ENCODE results near the gene SETBP1.
A peak's percentile ranks its signal among the peaks of the same experiment; 100 is the strongest.

Gene SETBP1

DNA sequence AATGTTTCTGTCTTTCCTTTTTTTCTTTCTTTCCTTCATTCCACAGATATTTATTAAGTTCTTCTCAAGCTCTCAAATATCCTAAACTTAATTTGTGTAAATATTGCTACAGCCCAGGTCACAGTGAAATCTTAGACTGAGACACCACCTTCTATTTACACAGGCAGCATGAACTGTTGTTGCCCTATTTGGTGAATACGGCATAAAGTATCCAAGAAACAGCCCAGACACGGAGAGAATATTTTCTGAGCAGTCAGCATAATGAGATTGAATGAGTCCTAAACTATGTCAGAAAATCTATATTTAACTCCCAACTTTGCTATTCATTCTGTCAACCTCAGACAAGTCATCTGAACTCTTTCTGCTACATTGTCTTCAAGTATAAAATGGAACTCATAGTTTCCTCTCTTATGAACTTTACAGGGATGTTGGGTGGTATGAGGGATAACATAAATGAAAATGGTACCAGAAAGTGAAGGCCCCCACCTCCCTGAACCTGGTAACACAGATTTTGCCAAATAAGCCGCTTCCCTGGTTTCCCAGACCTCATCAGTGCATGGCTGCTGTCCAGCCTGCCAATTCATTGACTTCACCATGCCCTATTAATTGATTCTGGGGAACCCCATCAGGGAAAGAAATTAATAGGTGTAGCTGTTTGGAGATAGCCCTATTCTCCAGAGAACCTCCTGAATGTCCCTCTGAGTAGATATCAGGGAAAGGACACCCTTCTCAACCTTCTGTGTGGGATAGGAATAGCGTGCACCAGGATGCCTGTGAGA is 235.9 kb downstream of the SETBP1 start:
- no peak for DNase-seq

DNA sequence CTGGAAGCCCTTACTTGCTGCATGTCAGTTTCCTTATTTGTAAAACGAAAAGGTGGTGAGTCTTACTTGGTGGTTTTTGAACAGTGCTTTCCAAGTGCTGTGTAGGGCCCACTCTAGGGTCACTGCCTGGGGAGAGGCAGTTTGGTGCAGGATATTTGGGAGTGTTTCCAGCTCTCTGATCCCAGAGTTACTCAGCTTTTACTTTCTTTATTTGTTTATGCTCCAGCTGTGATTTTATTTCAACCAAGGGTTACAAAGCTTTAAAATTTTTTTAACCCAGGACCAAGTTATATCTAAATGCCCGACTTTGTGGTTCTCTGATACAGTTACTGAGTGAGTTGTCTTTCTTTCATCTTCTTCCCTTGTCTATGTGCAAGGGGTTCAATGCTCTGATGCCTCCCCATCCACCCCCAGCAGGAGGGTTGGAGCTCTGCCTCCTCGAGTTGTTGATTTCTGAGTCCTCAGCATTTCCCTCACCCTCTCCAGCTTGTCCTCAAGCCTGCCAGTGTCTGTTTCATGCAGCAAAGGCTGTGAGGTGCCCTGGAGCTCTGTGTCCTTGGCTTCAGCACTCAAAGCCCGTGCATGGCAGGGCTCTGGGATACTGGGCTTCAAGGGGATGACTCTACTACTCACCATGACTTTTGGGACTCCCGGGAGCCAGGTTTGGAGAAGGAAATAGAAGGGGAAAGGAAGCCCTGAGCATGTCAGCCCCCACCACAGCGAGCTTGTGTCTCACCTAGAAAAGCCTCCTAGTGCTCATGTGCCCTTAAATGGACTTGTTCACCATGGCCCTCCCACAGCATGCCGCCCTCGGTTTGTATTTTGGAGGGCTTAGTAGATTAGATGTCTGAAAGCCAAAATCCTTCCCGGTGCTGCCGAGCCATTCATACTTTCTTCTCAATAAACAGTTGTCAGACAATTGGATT is 236.8 kb downstream of the SETBP1 start:
- no peak for DNase-seq

DNA sequence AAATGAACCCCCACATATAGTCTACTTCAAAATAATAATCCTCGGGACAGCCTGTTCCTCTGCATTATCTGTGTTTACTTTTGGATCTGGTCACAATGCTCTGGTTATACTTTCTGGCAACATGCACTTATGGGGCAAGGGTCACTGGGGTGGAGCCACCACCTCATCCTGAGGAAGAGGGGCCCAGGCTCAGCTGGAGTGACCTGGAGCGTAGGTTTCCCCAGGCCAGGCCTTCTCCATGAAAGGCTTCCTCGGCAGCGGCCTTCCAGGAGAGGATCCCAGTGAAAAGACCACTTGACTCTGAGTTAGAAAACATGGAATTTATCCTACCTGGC is 237.4 kb downstream of the SETBP1 start:
- DNase-seq, result no peak

DNA sequence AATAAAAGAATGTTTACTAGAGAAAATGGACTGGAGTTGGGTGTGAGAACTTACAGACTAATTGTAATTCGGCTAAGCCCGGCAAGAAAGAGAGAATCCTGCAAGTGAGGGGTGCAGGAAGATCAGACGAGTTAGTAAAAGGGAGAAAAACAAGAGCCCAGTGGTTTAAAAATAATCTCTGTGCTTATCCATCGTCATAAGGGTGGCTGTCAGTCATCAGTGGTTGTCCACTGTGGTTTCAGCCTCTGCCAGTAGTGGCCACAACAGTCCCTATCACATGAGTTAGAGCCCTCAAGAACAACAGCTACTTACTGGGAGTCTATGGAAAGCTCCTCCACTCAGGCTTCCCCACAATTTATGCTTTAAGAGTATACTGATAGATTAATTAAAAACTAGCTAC is 239.8 kb downstream of the SETBP1 start:
- DNase-seq, result no peak

DNA sequence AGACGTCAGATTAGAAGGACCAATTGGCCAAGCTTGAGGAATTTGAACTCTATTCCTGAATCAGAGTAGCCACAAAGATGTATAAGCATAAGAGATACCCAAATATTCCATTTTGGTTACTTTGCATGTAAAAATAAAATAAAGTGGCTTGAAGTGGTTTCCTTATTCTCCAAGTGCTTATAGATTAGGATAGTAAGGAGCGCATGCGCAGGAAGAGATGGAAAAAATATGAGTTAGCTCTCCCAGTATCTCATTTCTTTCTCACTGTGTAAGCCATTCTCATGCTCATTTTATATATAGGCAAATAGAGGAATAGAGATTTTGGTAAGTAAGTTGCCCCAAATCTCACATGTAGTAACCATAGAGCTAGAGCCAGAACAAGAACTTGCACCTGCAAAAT is 241.3 kb downstream of the SETBP1 start:
- DNase-seq, result no peak

DNA sequence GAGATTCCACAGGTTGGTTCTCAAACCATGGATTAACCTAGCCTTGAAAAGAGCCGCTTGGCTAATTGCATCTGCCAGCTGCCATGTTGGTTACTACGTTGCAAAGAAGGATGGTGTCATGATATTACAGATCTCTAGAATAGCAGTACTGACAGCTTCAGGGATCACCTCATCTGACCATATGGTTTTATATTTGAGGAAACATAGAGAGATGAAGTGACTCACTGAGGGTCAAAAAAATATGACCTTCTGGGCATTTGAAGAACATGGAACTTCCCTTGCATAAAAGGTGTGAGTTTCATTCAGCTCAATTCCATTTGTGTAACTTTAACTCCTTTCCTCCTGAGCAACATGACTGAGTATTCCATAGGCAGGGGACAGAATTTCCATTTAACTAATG is 242.3 kb downstream of the SETBP1 start:
- DNase-seq, result no peak

DNA sequence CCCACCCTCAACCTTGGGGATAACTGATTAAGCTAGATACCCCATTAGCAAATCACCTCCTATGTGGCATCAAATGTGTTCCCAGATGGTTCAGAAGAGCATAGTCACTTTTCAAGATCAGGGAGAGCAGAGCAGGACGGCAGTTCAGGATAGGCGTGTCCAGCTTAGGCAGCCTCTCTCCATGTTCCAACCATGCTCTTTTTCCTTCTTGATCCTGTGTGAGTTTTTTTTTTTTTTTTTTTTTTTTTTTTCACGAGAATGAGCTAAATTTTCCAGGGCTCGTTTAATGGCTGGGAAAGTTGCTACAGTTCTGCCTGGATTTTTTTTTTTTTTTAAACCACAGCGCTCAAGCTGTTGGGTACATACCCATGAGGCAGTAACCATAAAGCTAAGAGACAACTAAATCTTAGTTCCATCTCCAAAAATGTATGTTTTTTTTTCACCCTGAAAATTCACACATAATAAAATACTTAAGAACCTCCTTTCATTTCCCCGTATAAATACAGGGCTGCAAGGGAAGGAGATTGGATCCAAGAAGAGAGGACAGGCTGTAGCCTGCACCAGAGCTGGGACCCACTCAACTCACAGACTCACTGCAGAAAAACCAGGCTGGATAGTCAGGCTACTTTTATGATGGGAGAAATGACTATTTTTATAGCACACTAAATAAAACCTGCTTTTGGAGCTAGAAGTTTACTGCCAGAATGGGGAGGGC is 244.3 kb downstream of the SETBP1 start:
- DNase-seq, result no peak

DNA sequence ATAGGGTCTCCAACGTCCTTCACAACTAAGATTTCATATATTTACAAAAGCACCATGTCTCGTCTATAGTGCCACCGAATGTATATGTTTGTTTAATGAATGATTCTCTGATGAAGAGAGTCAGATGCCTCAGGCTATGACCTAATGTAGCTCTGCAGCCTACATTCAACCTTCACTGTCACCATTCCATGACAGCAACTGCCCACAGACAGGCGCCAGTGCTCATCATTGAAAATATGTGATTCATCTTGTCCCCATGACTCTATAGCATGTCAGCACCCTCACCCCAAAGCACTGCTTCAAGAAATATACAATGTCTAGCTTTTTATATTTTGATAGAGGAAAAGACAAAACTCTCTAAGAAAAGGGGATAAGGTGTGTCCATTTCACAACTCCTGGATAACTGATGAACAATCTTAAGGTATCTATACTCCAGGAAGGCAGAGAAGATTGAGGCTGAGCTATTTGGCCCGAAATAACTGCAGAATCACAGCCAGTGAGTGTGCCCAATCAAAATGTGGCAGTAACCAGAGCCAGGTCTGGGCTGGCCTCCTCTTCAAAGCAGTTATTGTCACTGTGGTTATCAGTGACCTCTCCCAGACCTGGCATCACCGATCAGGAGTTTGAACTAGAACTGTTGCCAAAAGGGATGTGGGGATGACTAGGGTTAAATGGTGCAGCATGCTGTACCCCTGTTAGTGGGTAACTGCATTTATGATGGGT is 246.6 kb downstream of the SETBP1 start:
- DNase-seq, result no peak

DNA sequence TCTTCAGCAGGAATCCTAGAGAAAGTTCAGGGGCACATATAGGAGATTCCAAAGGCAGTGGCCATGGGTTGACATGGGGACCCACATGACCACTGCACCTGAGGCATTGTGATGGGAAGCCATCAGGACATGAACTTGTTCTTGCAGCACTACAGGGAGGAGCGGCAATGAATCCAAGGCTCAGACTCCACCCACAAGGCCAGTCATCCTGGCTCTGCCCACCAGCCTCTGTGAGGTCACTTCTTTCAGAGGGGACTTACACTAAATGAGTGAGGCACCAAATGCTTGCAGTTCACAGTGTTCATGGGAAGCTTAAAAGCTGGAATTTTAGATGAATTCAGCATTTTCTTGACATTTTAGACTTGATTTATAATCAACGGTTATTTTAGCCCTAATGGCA is 254.2 kb downstream of the SETBP1 start:
- DNase-seq, result no peak

DNA sequence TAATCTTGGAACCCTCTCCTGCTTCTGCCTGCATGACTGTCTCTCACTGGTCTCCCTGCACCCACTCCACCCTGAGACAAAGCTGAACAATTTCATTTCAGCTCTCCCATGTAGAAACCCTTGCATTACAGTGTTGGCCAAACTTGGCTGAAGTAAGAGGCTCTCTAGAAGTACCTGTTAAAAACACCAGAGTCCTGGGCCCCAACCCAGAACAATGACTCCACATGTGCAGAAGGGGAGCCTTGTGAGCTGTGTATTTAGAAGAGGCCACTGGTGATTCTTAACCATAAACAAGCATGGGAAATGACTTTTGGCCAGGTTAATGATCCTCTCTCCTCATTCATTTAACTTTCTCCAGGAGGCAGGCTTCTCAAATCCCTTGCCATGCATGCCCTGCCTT is 254.8 kb downstream of the SETBP1 start:
- no peak for DNase-seq

DNA sequence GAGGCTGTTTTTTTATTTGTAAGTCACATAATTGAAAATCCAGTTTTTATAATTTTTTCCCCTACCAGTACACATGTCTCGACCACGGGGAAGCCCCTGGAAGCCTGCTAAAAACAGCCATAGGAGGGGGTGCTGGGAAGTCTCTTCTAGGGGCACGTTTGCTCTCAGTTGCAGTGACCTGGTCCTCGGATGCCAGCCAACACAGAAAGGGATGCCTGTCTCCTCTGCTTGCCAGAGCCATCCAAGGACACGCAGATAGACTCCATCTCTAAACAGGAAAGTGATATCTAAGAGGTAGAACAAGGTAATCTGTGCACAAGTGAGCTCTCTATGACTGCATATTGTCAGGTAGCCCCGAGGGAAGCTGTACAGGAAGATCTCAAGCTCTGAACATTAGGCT is 255.8 kb downstream of the SETBP1 start:
- no peak for DNase-seq

DNA sequence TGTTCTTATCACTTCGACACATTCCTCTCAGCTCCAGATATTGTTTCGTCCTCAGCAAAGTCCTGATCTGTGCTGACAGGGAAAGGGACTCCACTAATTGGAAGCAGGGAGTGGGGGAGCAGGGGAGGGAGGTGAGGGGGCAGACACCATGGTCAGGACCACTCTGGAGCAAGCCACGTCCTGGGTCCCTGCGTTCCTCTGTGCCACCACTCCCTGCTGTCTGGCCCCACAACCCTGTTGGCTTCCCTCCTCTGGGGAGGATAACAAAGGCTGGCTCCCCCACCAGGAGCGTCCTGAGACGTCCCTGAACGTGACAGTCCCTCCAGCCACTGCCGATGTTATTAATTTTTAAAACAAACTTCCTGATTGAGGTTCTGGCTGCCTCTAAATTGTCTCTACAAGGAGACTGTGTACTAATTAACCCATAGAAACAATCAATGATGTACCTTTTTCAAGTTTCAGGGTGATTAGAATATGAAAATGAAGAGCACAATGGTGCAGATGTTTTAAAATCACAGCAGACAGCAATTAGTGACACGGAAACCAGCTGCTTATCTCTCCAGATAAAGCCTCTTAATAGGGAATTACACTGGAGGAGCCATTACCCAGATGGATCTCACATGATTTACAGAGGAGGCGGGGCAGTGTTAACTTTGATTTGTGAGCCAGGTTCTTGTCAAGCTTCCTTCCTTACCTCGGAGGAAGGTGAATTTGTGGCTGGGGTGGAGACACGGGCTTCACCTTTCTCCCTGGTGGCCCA is 257.5 kb downstream of the SETBP1 start:
- DNase-seq, result peak; percentile 45 to 46

DNA sequence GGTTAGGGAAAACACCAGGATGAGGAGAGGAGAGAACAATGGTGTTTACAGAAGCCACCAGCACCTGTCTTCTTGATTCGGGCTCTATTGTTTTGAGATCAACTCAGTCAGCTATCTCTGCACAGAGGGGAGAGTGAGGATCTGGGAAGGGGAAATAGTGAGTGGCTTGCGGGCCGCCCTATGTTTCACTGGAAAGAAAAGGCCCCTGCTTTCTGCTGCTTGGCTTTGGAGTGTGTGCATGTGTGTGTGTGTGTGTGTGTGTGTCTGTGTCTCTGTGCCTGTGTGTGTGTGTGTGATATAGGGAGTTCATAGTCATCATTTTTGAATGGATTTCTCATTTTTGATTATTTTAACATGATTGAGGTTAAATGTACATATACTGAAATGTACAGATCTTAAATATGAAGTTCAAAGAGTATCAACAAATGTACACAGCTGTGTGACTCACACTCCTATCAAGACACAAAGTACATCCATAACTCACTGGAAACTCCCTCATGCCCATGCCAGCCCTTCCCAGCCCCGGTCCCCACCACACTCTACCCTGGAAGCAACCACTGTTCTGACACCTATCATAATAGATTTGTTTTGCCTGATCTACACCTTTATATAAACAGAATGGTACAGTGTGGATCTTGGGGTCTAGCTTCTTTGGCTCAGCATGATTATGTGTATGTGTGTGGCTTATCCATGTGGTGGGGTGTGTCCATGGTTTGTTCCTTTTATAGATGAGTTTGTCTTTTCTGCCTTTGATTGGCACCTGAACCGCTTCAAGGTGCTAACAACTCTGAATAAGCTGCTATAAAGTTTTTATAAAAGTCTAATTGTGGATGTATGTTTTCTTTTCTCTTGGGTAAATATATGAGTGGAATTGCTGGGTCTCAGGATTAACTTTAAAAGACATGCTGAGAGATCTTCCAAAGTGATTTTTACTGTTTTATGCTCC is 258.3 kb downstream of the SETBP1 start:
- DNase-seq, result peak in 1 of 2 experiments; percentile 71

DNA sequence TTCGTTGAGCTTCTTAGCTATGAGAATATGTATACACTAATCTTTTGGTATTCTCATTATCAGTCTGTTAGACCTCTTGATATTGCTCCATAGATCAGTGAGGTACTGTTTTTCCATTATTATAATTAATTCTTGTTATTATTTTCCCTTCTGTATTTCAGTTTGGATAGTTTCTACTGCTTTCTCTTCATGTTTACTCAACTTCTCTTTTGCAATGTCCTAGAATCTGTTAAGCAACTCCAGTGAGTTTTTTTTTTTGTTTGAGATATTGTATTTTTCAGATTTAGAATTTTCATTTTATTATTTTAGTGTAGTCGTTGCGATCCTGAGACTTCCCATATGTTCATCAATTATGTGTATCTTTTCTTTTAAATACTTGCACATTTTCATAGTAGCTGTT is 260.8 kb downstream of the SETBP1 start:
- no peak for DNase-seq

DNA sequence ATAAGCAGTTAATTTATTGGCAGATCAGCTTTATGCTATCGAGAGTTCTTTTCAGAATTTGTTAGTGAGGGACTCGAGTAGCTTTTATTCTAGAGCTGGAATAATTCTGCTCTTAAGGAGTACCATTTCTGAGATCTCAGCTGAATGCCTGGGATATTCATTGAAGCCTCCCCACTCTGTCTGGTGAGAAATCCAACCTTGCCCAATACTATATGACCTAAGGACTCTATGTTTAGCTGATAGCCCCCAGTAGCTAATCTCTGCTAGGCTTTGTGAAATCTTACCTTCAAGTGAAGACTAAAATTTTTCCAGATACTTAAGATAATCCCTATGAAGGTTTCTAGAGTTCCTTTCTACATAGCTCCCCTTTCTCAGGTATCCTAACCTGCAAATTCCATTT is 261.4 kb downstream of the SETBP1 start:
- no peak for DNase-seq

DNA sequence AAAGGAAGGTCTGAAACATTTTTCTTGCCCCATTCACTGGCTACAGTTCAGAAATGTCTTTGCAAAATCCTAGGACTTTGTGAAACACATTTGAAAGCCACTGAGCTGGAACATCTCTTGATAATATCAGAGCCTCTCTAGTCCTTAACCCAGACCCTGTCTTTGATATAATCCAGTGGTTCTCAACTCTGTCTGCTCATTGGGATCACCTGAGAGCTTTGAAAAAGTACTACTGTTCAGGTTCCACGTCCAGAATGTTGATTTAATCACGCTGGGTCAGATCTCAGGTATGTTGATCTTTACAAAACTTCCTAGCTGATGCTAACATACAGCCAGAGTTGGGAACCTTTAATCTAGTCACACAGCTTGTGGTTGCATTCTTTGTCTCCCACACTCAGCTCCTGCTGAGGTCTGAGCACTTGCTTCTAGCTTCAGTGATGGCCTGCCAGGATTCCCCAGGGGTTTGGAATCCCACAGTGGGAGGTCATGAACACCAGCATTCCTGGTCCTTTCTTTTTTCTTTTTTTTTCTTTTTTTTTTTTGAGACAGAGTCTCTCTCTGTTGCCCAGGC is 262.7 kb downstream of the SETBP1 start:
- no peak for DNase-seq

DNA sequence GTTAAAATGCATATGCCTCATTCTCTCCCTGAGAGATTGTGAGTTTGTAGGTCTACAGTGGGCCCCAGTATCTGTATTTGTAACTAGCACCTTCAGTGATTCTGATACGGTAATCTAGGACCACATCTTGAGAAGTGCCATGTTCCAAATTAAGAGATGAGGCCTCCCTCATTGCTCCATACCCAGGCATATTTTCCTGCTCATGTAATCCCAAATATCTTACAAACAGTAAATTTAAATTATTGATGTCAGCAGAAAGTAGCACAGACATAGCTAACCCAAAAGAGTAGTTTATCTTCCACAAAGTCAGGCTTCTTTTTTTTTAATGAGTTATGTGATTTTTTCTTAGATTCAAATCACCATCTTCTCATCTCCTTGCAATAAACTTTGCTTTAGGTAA is 263.8 kb downstream of the SETBP1 start:
- no peak for DNase-seq

DNA sequence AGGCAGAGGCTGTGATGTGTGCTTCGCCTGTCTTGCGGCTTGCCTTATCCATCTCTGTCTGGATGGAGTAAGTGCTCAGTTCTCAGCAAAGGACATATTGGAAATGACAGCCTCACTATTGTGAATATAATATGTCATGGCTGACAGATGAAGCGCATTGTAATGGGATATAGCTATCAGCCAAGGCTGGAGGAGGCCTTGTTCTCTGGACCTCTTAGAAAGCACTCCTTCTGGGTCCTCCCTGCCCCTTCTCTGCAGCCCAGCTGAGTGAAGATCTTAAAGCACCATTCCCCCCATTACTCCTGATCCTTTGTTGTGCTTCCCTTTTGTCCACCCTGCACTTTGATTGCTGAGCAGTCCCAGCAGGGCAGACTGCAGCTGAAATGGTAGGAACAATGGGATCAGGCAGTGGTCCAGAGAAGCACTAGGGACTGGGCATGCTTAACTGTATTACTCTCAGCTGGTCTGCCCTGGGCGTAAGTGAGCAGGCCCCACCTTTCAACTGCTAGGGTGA is 265.3 kb downstream of the SETBP1 start:
- peak in 1 of 2 experiments; percentile 37 for DNase-seq

DNA sequence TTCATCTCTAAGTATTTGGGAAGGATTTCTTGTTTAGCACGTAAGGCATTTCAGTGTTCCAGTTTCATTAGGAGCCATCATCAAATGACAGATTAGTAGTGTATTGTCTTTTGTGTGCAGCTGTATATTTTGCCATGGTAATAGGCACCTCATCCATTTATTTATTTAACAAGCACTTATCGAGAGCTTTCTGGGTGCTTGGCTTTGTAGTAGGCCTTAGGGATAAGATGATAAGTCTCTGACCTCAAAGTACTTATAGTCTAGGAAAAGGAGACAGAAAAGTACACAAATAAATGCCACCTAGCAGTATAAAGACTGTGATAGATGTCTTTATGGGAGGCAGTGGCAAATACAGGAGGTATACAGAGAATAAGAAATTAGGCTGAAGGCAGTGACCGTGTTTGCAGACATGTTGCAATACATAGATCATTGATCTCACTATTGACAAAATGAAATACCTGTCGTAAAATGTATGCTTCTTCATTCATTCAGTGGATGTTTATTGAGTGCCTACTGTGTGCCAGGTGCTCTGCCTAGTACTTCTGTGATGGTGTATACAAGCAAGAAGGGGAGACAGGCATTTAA is 265.9 kb downstream of the SETBP1 start:
- peak; percentile 37 to 48 for DNase-seq

DNA sequence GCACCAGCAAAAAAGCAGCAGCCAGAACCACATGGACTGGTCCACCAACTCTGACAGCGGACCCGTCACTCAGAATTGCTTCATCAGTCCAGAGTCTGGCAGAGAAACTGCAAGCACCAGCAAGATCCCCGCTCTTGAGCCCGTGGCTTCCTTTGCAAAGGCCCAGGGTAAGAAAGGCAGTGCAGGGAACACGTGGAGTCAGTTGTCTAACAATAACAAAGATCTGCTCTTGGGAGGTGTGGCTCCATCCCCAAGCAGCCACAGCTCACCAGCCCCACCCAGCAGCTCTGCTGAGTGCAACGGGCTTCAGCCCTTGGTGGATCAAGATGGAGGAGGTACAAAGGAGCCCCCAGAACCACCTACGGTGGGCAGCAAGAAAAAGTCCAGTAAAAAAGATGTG is 269.3 kb downstream of the SETBP1 start:
- DNase-seq, result no peak

Data from NCI-H1930 (cell line).